ENCODE results near the gene MARCO. TPM values are rescaled to one million over a fixed set of nuclear protein-coding genes. Genes with fewer than 3 reads are reported as not detected.

MARCO gene
- total and polyA plus RNA-seq, 10 of the 15 experiments (the other 5 are each of a cell fraction or from before 2014, with no cell fraction given), result 0.13 to 0.67 (median 0.32) TPM; not detected in 5

- intact Hi-C loops (cut with micrococcal nuclease; ENCODE audit: unreplicated experiment), result no loop called here
Measured at GRCh38 chr2:118914721-118915453, 27.1 kb upstream of the MARCO start.

GRCh38 chr2:118918017-118918416 lies 24.0 kb upstream of the MARCO start:
- no peak overlapping the region for H3K4me2 ChIP-seq (ENCODE audit: control insufficient read depth, insufficient read depth)
- no peaks in the 10 kb centered on the region for H4K20me1 ChIP-seq (ENCODE audit: control insufficient read depth, insufficient read depth)
- ChIA-PET SMC1A (ENCODE audit: uncharacterized antibody, unreplicated experiment) (interaction anchor here (1.1 to 2.3 kb wide), 4 partner anchors 11 to 246 kb away, joined by 3 to 12 read pairs (median 3); no protein-coding TSS in a partner anchor), CTCF (interaction anchor here (0.7 to 1.4 kb wide), 5 partner anchors 29 to 105 kb away, joined by 3 to 4 read pairs (median 4); no protein-coding TSS in a partner anchor), RAD21 (ENCODE audit: unreplicated experiment) (no interaction called here), POLR2A (no interaction called here)
- no peaks in the 10 kb centered on the region for H3K4me1 ChIP-seq (ENCODE audit: control insufficient read depth, insufficient read depth, low read length)
- H3K9me3 ChIP-seq (replicated peaks; ENCODE audit: control insufficient read depth, insufficient read depth, low read length), result no peaks in the 10 kb centered on the region
- intact Hi-C loops (cut with micrococcal nuclease; ENCODE audit: unreplicated experiment) (no loop called here), in situ Hi-C loops (cut with MboI) (no loop called here)
- ATAC-seq (no peak), FAIRE-seq (no peak), DNase-seq (ENCODE audit: low read depth, low spot score) (no peak)
- H2AFZ ChIP-seq (ENCODE audit: control insufficient read depth, low read depth, low read length), result no peak overlapping the region
- no peaks in the 10 kb centered on the region; a peak in 1 of 4 replicates for H3K27me3 ChIP-seq (replicated peaks in 1 of 2; ENCODE audit: control insufficient read depth in 2 of 2, insufficient read depth in 2 of 2, low read length in 1 of 2)
- H3K27ac ChIP-seq (ENCODE audit: control insufficient read depth, insufficient read depth), result no peak overlapping the region
- 0% methylated on average over 1 of the region's 1 CpG for WGBS (ENCODE audit: insufficient coverage, insufficient replicate concordance, low lambda C conversion rate, missing lambda C conversion rate)
- H3K9ac ChIP-seq (ENCODE audit: control insufficient read depth, insufficient read depth, low read length), result no peak overlapping the region
- H3K4me3 ChIP-seq, result no peak overlapping the region
- no peaks in the 10 kb centered on the region for H3K36me3 ChIP-seq (ENCODE audit: control insufficient read depth in 2 of 2, insufficient read depth in 2 of 2, low read length in 1 of 2)
- no TSS peak for BruUV-seq (replicated peaks)
- H3K79me2 ChIP-seq (ENCODE audit: control insufficient read depth, insufficient read depth, low read length), result no peaks in the 10 kb centered on the region
- TF ChIP-seq RAD21 (IDR thresholded peaks at IDR 0.05; ENCODE audit: insufficient read depth, low read depth, low read length) (0 out of 2 replicates have a peak, but pooled peaks have one; percentile 6), IKZF1 (conservative IDR thresholded peaks at IDR 0.05) (no peak)

More at GRCh38 chr2:118914721-118915453, 27.1 kb upstream of the MARCO start:
- Histone ChIP-seq H3K4me2 (ENCODE audit: control insufficient read depth, insufficient read depth) (no peak overlapping the region), H3K9ac (ENCODE audit: control insufficient read depth, insufficient read depth, low read length) (no peak overlapping the region), H3K4me3 (no peak overlapping the region), H3K79me2 (ENCODE audit: control insufficient read depth, insufficient read depth, low read length) (no peaks in the 10 kb centered on the region), H3K4me1 (ENCODE audit: control insufficient read depth, insufficient read depth, low read length) (no peaks in the 10 kb centered on the region), H3K27ac (ENCODE audit: control insufficient read depth, insufficient read depth) (no peak overlapping the region), H3K36me3 (ENCODE audit: control insufficient read depth in 2 of 2, insufficient read depth in 2 of 2, low read length in 1 of 2) (no peaks in the 10 kb centered on the region), H3K9me3 (replicated peaks; ENCODE audit: control insufficient read depth, insufficient read depth, low read length) (no peaks in the 10 kb centered on the region), H3K27me3 (replicated peaks in 1 of 2; ENCODE audit: control insufficient read depth in 2 of 2, insufficient read depth in 2 of 2, low read length in 1 of 2) (no peaks in the 10 kb centered on the region), H4K20me1 (ENCODE audit: control insufficient read depth, insufficient read depth) (no peaks in the 10 kb centered on the region), H2AFZ (ENCODE audit: control insufficient read depth, low read depth, low read length) (no peak overlapping the region)
- no peak for TF ChIP-seq HDAC6 (IDR thresholded peaks at IDR 0.05; ENCODE audit: unreplicated experiment)
- no peak for TF ChIP-seq MTA3 (IDR thresholded peaks at IDR 0.05; ENCODE audit: borderline replicate concordance, low read length)
- no peak for TF ChIP-seq CEBPB (IDR thresholded peaks at IDR 0.05; ENCODE audit: borderline replicate concordance in 1 of 2, low read depth in 2 of 2, low read length in 2 of 2)
- in situ Hi-C loops (cut with MboI), result no loop called here
- no peak for DNase-seq (ENCODE audit: low read depth, low spot score)
- FAIRE-seq, result no peak
- no TSS peak for BruUV-seq (replicated peaks)
- ChIA-PET RAD21 (ENCODE audit: unreplicated experiment) (no interaction called here), POLR2A (no interaction called here), CTCF (interaction anchor here (1.4 kb wide), 1 partner anchor 32 kb away, joined by 5 read pairs; no protein-coding TSS in a partner anchor), SMC1A (ENCODE audit: uncharacterized antibody, unreplicated experiment) (no interaction called here)
- ATAC-seq, result no peak
- 26% methylated on average over 9 of the region's 9 CpGs for WGBS (ENCODE audit: insufficient coverage, insufficient replicate concordance, low lambda C conversion rate, missing lambda C conversion rate)
